Stimulated activated CD8-positive, alpha-beta memory T cell treated with anti-CD3 and anti-CD28 coated beads, Interleukin-2, amount 100 ng/mL, for 48 hours (primary cell): ENCODE results near the gene MRPL22.
A peak's percentile ranks its signal among the peaks of the same experiment; 100 is the strongest.
"Not testable (repeated sequence)": the region's sequence is repeated elsewhere in the genome, so short reads cannot be mapped to it uniquely, and the experiment has no call there.

Experiments
- DNase-seq, 2 donors: peaks; one replicate each; pipeline ENCODE4 v3.0.0-alpha.2; 2020; ENCODE audit warnings: low read depth in 2 of 2

MRPL22 gene

DNA sequence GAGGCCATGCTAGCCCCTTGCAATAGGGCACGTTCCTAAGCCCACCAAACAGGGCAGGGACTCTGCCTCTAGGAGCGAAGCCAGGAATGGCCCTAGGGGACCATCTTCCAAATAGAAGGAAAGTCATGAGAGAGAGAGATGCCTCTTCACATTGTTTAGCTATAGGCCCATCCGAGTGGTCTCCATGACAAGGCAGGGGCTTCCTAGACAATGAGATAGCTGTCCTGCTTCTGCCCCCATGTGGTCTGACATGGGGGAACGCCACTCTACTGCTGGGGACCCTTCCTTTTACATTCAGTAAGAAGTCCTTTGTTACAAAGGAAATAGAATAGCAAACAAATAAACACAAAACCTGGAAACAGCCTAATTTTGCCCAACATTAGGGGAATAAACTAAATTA is 54.8 kb downstream of the MRPL22 start:
- no peak for DNase-seq

DNA sequence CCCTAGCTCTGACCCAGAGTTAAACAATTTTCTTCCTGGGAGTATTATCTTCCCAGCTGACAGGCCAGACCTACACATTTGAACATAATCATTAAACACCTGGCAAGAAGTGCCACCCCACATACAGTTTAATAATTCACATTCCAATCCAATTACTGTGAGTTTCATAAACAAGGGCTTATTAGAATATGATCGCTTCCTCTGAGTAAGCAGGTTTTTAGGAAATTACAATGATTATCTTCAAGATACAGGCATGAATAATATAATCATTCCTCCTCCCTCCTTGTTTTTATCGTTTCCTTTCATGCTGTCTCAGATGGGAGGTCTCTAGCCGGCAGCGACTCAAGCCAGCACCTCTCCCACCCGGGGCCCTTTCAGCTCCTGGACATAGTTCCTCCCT is 56.9 kb downstream of the MRPL22 start:
- DNase-seq, result no peak

DNA sequence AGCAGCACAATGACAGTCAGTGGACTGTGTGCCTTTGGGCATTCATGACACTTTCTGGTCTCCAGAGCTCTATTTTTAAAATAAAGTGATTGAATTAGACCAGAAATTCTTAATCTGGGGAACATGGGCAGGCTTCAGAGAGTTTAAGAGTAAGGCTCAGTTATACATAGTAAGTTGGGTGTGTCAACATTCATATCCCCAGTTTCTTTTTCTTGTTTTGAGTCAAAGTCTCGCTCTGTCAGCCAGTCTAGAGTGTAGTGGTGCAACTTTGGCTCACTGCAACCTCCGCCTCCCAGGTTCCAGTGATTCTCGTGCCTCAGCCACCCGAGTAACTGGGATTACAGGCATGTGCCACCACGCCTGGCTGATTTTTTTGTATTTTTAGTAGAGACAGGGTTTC is 59.0 kb downstream of the MRPL22 start:
- DNase-seq, result no peak

DNA sequence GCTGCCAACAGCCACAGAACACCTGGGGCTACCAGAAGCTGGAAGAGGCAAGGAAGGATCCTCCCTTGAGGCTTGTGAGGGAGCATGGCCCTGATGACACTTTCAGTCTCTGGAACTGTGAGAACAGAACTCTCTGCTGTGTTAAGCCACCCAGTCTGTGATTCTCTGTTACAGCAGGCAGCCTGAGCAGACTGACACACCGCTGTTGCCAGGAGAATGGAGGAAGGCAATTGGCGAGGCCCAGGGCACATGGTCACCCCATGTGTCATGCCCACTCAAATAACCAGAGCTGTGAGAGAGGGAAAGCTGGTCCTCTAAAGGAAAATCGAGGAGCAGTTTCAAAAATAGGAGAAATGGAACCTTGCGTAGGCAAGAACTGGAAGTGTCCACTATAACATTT is 60.6 kb downstream of the MRPL22 start:
- DNase-seq, result no peak

DNA sequence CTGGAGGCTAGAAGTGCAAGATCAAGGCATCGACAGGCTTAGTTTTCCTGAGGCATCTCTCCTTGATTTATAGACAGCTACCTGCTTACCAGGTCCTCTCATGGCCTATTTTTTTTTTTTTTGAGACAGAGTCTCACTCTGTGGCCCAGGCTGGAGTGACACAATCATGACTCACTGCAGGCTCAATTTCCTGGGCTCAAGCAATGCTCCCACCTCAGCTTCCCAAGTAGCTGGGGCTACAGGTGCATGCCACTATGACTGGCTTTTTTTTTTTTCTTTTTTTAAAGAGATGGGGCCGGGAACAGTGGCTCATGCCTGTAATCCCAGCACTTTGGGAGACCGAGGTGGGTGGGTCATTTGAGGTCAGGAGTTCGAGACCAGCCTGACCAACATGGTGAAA is 61.8 kb downstream of the MRPL22 start:
- DNase-seq, result not testable (repeated sequence)

DNA sequence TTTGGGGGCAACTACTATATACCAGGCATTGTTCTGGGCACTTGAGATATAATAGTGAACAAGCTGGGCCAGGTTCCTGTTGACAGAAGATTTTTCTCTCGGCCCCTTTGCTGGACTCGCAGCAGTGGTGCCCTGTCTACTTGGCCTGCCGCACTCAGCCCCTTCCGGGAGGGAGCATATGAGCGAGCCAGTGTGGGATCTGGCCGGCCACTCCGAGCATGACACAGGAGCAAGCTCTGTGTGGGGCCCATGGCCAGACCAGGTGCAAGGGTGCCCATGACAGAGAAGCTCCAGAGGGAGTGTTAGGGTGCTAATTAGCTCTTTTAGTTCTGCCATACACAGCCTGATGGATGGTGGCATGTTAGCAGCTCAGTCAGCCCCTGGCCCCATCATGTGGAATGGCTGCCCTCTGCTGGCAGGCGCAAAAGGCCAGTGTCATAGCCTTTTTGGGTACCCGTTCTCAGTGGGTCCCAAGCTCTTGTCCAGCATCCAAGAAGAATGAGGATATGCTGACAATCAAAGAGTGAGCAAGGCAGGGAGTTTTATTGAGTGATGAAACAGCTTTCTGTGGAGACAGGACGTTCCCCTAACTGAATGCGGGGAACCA is 63.4 kb downstream of the MRPL22 start:
- peak in 1 of 2 donors; percentile 2 for DNase-seq

DNA sequence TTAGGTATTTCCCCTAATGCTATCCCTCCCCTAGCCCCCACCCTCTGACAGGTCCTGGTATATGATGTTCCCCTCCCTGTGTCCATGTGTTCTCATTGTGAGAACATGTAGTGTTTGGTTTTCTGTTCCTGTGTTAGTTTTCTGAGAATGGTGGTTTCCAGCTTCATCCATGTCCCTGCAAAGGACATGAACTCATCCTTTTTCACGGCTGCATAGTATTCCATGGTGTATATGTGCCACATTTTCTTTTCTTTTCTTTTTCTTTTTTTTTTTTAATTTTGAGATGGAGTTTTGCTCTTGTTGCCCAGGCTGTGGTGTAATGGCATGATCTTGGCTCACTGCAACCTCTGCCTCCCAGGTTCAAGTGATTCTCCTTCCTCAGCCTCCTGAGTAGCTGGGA is 65.4 kb downstream of the MRPL22 start:
- DNase-seq, result not testable (repeated sequence)

DNA sequence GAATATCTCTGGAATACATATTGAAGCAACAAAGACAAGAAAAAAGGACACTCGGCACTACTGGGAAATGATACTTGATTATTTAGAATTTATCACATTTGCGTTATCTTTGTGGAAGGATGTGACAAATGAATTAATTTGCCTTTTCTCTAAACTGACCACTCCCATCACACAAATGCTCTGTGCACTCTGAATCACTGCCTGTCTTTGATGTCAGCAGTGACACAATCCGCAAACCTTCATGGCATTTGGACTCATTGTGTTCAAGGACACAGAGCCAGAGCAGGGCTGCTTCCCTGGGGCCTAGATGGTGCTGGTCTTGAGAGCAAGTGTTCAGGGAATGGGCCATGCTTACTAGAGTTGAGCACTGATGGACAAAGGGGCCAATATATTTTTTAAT is 67.8 kb downstream of the MRPL22 start:
- no peak for DNase-seq

DNA sequence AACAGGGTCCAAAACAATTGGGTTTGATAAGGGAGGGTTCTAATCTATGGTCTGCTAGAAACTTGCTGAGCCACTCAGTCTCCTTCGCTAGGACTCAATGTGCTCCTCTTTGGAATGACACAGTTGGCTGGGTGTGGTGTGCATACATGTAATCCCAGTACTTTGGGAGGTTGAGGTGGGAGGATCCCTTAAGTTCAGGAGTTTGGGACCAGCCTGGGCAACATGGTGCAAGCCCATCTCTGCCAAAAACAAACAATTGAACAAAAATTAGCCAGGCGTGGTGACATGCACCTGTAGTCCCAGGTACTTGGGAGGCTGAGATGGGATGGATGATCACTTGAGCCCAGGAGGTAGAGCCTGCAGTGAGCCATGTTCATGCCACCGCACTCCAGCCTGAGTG is 70.0 kb downstream of the MRPL22 start:
- no peak for DNase-seq

DNA sequence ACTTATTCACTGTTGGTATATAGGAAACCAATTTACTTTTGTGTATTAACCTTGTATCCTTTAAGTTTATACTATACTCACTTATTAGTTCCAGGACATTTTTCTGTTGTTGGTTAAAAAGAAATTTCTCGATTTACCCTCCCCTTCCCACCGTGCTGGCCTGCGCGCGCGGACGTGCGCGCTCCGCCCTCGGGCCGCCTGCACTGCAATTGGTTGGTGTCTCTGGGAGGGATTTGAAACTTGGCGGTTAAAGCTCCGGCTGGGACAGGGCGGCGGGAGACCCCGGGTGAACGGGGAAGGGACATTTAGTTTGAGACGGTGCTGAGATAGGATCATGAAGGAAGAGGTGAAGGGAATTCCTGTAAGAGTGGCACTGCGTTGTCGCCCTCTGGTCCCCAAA is 72.7 kb downstream of the MRPL22 start, which contains the start of gene KIF4B:
KIF4B (plus strand) TSS at position 230 of the 400 bp plus-strand sequence; CDS start at position 335, 105 bp downstream.
- DNase-seq, result no peak

DNA sequence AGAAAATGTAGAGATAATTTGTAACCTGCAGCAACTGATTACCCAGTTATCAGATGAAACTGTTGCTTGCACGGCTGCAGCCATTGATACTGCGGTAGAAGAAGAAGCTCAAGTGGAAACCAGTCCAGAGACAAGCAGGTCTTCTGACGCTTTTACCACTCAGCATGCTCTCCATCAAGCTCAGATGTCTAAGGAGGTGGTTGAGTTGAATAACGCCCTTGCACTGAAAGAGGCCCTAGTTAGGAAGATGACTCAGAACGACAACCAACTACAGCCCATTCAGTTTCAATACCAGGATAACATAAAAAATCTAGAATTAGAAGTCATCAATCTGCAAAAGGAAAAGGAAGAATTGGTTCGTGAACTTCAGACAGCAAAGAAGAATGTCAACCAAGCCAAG is 74.4 kb downstream of the MRPL22 start:
- DNase-seq, result no peak

DNA sequence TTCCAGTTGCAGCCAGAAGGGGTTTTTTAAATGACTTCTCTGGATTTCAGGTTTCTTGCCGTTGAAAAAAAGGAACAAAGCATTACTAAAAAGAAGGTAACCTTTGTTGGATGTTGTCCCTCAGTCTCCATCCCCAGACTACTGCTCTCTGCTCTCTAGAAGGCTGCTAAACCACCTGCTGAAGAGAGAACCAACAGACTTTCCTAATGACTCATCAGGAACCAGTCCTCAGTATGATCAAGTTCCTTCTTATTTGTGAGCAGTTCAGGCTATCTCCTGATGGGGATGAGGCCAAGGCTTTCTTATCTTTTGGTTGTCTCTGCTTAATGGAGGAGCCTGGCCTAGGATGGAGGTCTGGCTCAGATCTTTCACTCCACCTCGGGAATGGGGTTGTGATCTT is 76.7 kb downstream of the MRPL22 start:
- no peak for DNase-seq
